CD1c-positive myeloid dendritic cell (primary cell): Measurements from ENCODE around the gene PRKACA.
"Not testable (repeated sequence)": the region's sequence is repeated elsewhere in the genome, so short reads cannot be mapped to it uniquely, and the experiment has no call there.

Experiments
- DNase-seq: peaks from one replicate; pipeline ENCODE4 v3.0.0-alpha.2; 2016; ENCODE audit errors: extremely low spot score

Gene PRKACA

DNA sequence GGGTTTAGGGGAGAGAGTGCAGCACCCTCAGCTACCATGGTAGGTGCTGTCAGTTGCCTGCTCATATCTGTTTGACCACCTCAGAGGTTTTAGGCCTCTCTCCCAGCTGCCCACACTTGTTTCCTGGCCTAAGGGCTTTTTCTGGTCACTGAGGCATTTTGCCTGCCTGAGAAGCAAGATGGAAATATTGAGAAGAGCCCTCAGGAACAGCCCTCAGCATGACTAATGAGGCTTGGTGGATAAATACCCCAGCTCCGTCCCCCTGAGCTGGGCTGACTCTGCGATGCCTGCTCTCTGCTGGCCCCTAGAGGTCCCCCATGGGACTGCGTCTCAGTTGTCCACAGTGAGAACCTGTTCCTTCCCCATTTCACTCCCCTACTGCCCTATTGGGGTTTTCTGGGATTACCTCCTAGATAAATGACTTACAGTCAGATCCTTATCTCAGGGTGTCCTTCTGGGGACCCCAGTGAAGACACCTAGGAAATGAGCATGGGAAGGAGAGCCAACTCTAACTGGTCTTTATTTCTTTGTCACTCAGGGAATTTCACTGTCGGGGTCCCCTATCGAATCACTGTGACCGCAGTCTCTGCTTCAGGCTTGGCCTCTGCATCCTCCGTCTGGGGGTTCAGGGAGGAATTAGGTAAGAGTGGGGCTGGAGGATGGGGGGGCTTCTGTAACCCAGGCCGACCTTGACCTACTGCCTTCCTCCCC, 69.0 kb downstream of the PRKACA start:
- DNase-seq: peak; percentile 84

GRCh38 chr19:14047866-14048265, 69.7 kb downstream of the PRKACA start:
- not testable (repeated sequence) for DNase-seq

GRCh38 chr19:14042659-14043608, 74.6 kb downstream of the PRKACA start:
- DNase-seq: peak; percentile 79
